Measurements from ENCODE around the gene ELAC2. TPM values are rescaled to one million over a fixed set of nuclear protein-coding genes. Genes with fewer than 3 reads are reported as not detected.
"Not testable (repeated sequence)": the region's sequence is repeated elsewhere in the genome, so short reads cannot be mapped to it uniquely, and the experiment has no call there.

The ELAC2 gene
- total and polyA plus RNA-seq, 12 donors, result 32.3 to 76.8 (median 61.4) TPM

DNA sequence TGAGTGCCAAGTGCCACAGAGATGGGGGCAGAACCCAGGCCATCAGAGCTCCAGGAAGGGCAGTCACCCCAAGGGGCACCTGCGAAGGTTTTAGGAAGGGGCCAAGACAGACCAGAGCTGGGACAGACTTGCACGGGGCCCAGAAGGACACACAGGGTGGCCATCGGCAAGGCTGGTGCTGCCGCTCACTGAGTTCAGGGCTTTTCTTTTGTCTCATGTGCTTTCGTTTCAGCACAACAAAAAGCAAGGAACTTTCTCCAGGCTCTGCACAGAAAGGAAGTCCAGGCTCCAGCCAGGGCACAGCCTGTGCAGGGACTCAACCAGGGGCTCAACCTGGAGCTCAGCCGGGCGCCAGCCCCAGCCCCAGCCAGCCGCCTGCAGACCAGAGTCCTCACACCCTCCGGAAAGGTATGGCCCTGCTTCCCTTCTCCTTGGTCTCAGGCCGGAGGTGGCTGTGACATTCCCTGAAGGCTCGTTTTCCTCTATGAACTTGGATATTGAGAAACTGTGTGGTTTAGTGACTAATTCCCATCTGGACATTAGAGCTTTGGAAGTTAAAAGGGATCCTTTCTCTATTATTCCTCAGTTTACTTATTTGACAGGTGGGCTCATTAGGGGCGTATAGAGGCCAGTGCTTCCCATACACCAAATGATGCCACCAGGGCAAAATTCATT is 37.9 kb downstream of the ELAC2 start:
- no peak overlapping the region for H3K27ac ChIP-seq
- WGBS, 2 donors, result 86 to 90% methylated on average over 12 of the region's 12 CpGs
- H3K4me1 ChIP-seq, result peaks cover 3 to 12% (median 8%) of the 10 kb centered on the region in 9 donors
- no peak for DNase-seq
- TF ChIP-seq, protein P1, sequence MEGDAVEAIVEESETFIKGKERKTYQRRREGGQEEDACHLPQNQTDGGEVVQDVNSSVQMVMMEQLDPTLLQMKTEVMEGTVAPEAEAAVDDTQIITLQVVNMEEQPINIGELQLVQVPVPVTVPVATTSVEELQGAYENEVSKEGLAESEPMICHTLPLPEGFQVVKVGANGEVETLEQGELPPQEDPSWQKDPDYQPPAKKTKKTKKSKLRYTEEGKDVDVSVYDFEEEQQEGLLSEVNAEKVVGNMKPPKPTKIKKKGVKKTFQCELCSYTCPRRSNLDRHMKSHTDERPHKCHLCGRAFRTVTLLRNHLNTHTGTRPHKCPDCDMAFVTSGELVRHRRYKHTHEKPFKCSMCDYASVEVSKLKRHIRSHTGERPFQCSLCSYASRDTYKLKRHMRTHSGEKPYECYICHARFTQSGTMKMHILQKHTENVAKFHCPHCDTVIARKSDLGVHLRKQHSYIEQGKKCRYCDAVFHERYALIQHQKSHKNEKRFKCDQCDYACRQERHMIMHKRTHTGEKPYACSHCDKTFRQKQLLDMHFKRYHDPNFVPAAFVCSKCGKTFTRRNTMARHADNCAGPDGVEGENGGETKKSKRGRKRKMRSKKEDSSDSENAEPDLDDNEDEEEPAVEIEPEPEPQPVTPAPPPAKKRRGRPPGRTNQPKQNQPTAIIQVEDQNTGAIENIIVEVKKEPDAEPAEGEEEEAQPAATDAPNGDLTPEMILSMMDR (IDR thresholded peaks at IDR 0.05), result no peak
- H3K36me3 ChIP-seq, result peaks cover 0 to 4% (median 0%) of the 10 kb centered on the region in 9 donors
- H3K4me3 ChIP-seq, result no peak overlapping the region
- no peaks in the 10 kb centered on the region for H3K27me3 ChIP-seq
- no peaks in the 10 kb centered on the region for H3K9me3 ChIP-seq
- ATAC-seq, result no peak
- intact Hi-C loops (cut with DNase I), result loop anchor here in 4 of 10 donors (10.0 kb wide), 3 partner anchors 55 to 215 kb away; no protein-coding TSS in a partner anchor

DNA sequence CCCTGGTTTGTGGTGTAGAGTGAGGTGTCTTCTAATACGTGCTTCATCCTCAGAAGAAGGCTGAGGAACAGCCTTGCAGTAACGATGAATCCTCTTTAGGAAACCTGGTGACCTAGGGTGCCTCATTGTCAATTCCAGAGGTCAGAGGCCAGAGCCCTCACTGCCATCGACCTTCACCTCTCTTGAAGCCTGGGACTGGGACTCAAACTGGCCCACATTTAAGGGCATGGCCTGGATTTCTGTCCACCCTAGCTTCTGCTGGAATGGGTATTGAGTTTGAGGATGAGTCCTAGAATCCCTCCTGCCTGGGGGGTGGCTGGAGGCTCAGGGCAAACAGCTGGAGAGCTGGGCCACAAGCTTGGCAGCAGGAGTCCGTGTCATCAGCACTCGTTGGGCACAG is 38.6 kb downstream of the ELAC2 start:
- 90 to 92% methylated on average over 5 of the region's 5 CpGs for WGBS, 2 donors
- no peak for DNase-seq

DNA sequence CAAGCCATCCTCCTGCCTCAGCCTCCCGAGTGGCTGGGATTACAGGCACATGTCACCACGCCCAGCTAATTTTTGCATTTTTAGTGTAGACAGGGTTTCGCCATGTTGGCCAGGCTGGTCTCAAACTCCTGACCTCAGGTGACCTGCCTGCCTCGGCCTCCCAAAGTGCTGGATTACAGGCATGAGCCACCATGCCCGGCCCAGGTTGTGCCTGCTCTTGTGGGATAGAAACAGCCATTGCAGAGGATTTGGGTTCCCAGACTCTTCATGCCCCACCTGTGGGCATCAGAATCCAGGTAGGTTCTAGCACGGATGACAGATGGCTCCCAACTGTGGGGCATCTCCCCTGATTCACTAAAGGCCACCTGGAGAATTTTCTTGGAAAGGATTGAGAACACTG is 39.0 kb downstream of the ELAC2 start:
- H3K4me3 ChIP-seq, H3K9me3 ChIP-seq, H3K36me3 ChIP-seq, ATAC-seq, DNase-seq, H3K27ac ChIP-seq, H3K27me3 ChIP-seq: not testable (repeated sequence)
- intact Hi-C loops (cut with DNase I), result loop anchor here in 1 of 10 donors (10.0 kb wide), 1 partner anchor 184 kb away; no protein-coding TSS in a partner anchor
- H3K4me1 ChIP-seq, result peaks cover 0 to 12% (median 4%) of the 10 kb centered on the region in 9 donors
- 90 to 98% methylated on average over 5 to 6 of the region's 6 CpGs for WGBS, 2 donors

More for the DNA sequence above, 38.6 kb downstream of the ELAC2 start:
- TF ChIP-seq, protein P1 (IDR thresholded peaks at IDR 0.05), result no peak
- Histone ChIP-seq H3K36me3 (peaks cover 0 to 4% (median 0%) of the 10 kb centered on the region in 9 donors), H3K4me3 (no peak overlapping the region), H3K27ac (no peak overlapping the region), H3K27me3 (peaks cover 0 to 5% (median 0%) of the 10 kb centered on the region in 7 donors), H3K4me1 (peaks cover 0 to 9% (median 3%) of the 10 kb centered on the region in 9 donors), H3K9me3 (no peaks in the 10 kb centered on the region)
- intact Hi-C loops (cut with DNase I), result loop anchor here in 1 of 10 donors (10.0 kb wide), 1 partner anchor 184 kb away; no protein-coding TSS in a partner anchor
- no peak for ATAC-seq

DNA sequence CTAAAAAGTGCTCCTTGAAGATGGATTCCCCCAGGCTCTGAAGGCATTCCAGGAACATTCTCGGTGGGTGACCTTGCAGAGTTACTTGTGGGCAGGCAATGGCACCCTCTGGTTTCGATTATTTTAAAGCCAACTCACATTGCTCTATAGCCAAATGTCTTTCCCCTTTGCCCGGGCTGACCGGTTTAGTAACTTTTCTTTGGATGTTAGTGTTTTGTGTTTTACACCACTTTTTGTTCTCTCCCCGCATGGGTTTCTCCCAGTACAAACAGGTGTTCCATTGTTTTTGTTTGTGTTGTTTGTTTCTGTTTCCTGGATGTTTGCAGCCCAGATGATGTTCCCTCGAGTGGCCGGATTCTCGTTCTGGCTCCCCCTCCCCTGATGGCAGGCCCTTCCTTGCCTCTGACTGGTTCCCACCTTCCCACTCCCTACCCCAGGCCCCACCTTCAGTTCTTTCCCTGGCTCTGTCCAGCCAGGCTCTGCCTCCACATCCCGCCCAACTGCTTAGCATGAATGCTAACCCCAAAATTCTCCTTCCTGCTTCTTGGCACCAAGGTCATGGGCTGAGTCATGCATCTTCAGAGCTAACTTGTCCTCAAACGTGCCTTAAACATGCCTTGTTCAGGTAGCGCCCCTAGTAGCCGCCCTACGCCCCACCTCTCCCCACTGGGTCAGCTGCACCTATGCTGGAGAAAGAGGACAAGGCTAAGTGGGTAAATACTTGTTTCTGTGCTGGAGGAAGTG is 40.6 kb downstream of the ELAC2 start:
- ATAC-seq (no peak), DNase-seq (no peak)
- H3K4me3 ChIP-seq, result no peak overlapping the region
- no peaks in the 10 kb centered on the region for H3K9me3 ChIP-seq
- 81 to 90% methylated on average over 13 of the region's 13 CpGs for WGBS, 2 donors
- H3K4me1 ChIP-seq, result peaks cover 0 to 14% (median 4%) of the 10 kb centered on the region in 9 donors
- no peak overlapping the region for H3K27ac ChIP-seq
- peaks cover 0 to 4% (median 0%) of the 10 kb centered on the region in 9 donors for H3K36me3 ChIP-seq
- intact Hi-C loops (cut with DNase I), result loop anchor here in 1 of 10 donors (10.0 kb wide), 1 partner anchor 182 kb away; no protein-coding TSS in a partner anchor
- peaks cover 0 to 16% (median 0%) of the 10 kb centered on the region in 7 donors for H3K27me3 ChIP-seq
- TF ChIP-seq, protein P1 (IDR thresholded peaks at IDR 0.05), result no peak
